Keratinocyte (primary cell): ENCODE results near the gene ZNF593OS. TPM values are rescaled to one million over a fixed set of nuclear protein-coding genes. Genes with fewer than 3 reads are reported as not detected.
A peak's percentile ranks its signal among the peaks of the same experiment; 100 is the strongest.

ENCODE experiments used
- DNase-seq: peaks from one replicate; pipeline ENCODE4 v3.0.0-alpha.2; 2011; ENCODE audit warnings: low read depth, missing footprints, low spot score
- FAIRE-seq: peaks from 2 replicates; lab custom pipeline; 2011; peaks lifted over from hg19 to GRCh38; lab: Jason Lieb, UNC
- H2AFZ ChIP-seq: 2 replicates; pipeline ENCODE4 v1.6.0; 2012; ENCODE audit warnings: low read length, control low read depth, inconsistent platforms; ENCODE audit not compliant: control insufficient read depth
- H3K27ac ChIP-seq: 2 replicates; pipeline ENCODE4 v1.5.1; 2011; ENCODE audit warnings: low read length; ENCODE audit not compliant: control insufficient read depth, insufficient read depth
- H3K27me3 ChIP-seq: 3 replicates; pipeline ENCODE4 v1.6.0; 2011; ENCODE audit warnings: low read length; ENCODE audit not compliant: control insufficient read depth, insufficient read depth; ENCODE audit errors: extremely low read depth
- H3K36me3 ChIP-seq, 2 experiments: 2 replicates in 1 of 2; 3 replicates in 1 of 2; pipeline ENCODE4 v1.5.1; 2011; ENCODE audit warnings: low read length in 2 of 2, mild to moderate bottlenecking in 1 of 2; ENCODE audit not compliant: control insufficient read depth in 2 of 2, insufficient read depth in 2 of 2; ENCODE audit errors: extremely low read depth in 1 of 2
- H3K4me1 ChIP-seq: 3 replicates; pipeline ENCODE4 v1.5.1; 2011; ENCODE audit warnings: low read length; ENCODE audit not compliant: control insufficient read depth, insufficient read depth; ENCODE audit errors: extremely low read depth
- H3K4me2 ChIP-seq: 3 replicates; pipeline ENCODE4 v1.6.0; 2011; ENCODE audit warnings: low read depth, low read length; ENCODE audit not compliant: control insufficient read depth, insufficient read depth; ENCODE audit errors: extremely low read depth
- H3K4me3 ChIP-seq, 3 experiments: fragments of 200-600 bp in 1 of 3; sonication (generic) in 1 of 3; 2 replicates in 2 of 3; 3 replicates in 1 of 3; pipeline ENCODE4 v1.5.1; 2011 to 2016; ENCODE audit warnings: low read length in 3 of 3, mild to moderate bottlenecking in 3 of 3, control low read depth in 2 of 3, inconsistent platforms in 1 of 3, low read depth in 1 of 3, mixed read lengths in 1 of 3, mixed run types in 1 of 3, moderate library complexity in 1 of 3; ENCODE audit not compliant: control insufficient read depth in 2 of 3, insufficient read depth in 2 of 3; ENCODE audit errors: extremely low read depth in 1 of 3
- H3K79me2 ChIP-seq: 2 replicates; pipeline ENCODE4 v1.6.0; 2012; ENCODE audit warnings: low read length; ENCODE audit not compliant: control insufficient read depth, insufficient read depth
- H3K9ac ChIP-seq: 3 replicates; pipeline ENCODE4 v1.6.0; 2011; ENCODE audit warnings: low read length; ENCODE audit not compliant: control insufficient read depth, insufficient read depth; ENCODE audit errors: extremely low read depth
- H3K9me1 ChIP-seq: 3 replicates; pipeline ENCODE4 v1.6.0; 2011; ENCODE audit warnings: low read length; ENCODE audit not compliant: control insufficient read depth, insufficient read depth; ENCODE audit errors: extremely low read depth
- H3K9me3 ChIP-seq: 2 replicates; pipeline ENCODE4 v1.5.1; 2012; ENCODE audit warnings: low read depth, low read length; ENCODE audit not compliant: control insufficient read depth
- H4K20me1 ChIP-seq: 3 replicates; pipeline ENCODE4 v1.6.0; 2011; ENCODE audit warnings: low read length; ENCODE audit not compliant: control insufficient read depth, insufficient read depth; ENCODE audit errors: extremely low read depth
- EZH2 ChIP-seq: IDR thresholded peaks from one replicate; pipeline ENCODE4 v1.6.1; 2012; ENCODE audit warnings: inconsistent platforms, mild to moderate bottlenecking, low read length, moderate library complexity
- dilution Hi-C: fragments of 300-500 bp; cut with MboI; formaldehyde crosslinking; loops from one replicate; pipeline ENCODE4 v1.7.0; 2020; ENCODE audit warnings: low sequenced_read_pairs; ENCODE audit not compliant: extremely low pct_ligation_motif_present
- polyA plus RNA-seq, 5 experiments: library from polyadenylated mRNA; depleted of rRNA in 3 of 5; stranded (reverse) in 3 of 5; stranded (forward) in 1 of 5; unstranded in 1 of 5; fragments of >200 nt; gene quantifications; 1 replicate in 1 of 5; 2 replicates in 3 of 5; 3 replicates in 1 of 5; pipeline versions ENCODE4 v1.2.1 to v1.2.3, GENCODE V29; 2011 to 2012; ENCODE audit warnings: missing spikeins in 2 of 5, low read depth in 1 of 5, low replicate concordance in 1 of 5
- TF ChIP-seq, protein P1 (sequence below), 3 experiments: IDR thresholded peaks in 1 of 3; conservative IDR thresholded peaks in 1 of 3; optimal IDR thresholded peaks in 1 of 3; 2 replicates in 2 of 3; 3 replicates in 1 of 3; pipeline versions ENCODE3 to v1.5.1; 2011; ENCODE audit warnings: low read length in 3 of 3, mild to moderate bottlenecking in 3 of 3, moderate library complexity in 2 of 3, control low read depth in 1 of 3, inconsistent platforms in 1 of 3; ENCODE audit not compliant: insufficient read depth in 2 of 3; ENCODE audit errors: extremely low read depth in 1 of 3

ZNF593OS gene
- polyA plus RNA-seq, 1 donor (not counting 4 experiments of a cell fraction or from before 2014, with no cell fraction given), result not detected

DNA sequence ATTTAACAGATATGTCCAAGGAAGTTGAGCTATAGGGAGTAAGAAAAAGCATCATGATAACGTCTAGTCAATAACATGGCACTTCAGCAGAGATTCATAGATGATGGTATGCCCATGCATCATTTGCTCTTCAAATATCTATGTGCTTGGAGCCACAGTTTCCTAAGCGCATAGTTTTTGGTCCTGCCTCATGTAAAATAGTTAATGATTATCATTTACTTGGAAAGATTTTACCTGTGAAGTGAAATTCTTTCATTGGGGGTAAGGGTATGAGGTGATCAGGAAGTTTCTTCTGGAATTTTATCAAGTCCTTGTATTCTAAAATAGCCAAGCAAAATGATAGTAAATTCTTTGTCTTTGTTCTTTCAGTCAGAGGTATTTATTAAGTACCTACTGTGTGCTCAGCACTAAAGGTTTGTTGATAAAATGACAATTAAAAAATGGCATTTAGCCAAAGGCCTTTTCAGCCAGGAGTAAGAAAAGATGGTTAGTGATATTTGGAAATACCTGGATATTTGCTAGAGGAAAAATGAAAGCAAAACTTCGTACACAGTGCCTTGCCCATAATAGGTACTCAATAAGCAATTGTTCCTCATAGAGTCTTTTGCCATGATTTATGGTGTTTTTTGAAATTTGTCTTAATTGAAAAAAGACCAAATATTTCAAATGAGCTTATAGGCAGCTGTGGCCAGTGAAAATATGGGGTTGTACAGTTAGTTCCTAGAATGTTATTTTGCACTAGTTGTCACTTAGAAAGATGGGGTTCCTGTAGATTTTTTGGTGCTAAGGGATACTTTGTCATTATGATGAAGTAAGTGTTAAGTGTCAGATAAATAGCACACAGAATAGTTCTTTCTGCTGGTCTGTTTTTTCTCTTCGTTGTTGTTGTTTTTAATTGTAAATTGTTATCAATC is 47.0 kb downstream of the ZNF593OS start:
- dilution Hi-C loops, result no loop called here
- no peaks in the 10 kb centered on the region for H4K20me1 ChIP-seq
- no peaks in the 10 kb centered on the region for H3K79me2 ChIP-seq
- H3K9me3 ChIP-seq, result no peaks in the 10 kb centered on the region
- H3K4me3 ChIP-seq, result peak overlapping the region in 2 of 3 experiments; percentile 9 to 31
- TF ChIP-seq, protein P1, sequence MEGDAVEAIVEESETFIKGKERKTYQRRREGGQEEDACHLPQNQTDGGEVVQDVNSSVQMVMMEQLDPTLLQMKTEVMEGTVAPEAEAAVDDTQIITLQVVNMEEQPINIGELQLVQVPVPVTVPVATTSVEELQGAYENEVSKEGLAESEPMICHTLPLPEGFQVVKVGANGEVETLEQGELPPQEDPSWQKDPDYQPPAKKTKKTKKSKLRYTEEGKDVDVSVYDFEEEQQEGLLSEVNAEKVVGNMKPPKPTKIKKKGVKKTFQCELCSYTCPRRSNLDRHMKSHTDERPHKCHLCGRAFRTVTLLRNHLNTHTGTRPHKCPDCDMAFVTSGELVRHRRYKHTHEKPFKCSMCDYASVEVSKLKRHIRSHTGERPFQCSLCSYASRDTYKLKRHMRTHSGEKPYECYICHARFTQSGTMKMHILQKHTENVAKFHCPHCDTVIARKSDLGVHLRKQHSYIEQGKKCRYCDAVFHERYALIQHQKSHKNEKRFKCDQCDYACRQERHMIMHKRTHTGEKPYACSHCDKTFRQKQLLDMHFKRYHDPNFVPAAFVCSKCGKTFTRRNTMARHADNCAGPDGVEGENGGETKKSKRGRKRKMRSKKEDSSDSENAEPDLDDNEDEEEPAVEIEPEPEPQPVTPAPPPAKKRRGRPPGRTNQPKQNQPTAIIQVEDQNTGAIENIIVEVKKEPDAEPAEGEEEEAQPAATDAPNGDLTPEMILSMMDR (optimal IDR thresholded peaks at IDR 0.05 in 1 of 3, IDR thresholded peaks at IDR 0.05 in 1 of 3, conservative IDR thresholded peaks at IDR 0.05 in 1 of 3; ENCODE audit: extremely low read depth in 1 of 3, insufficient read depth in 2 of 3, low read length in 3 of 3), result no peak
- no peak for TF ChIP-seq EZH2
- H3K27me3 ChIP-seq, result no peaks in the 10 kb centered on the region
- FAIRE-seq (no peak), DNase-seq (no peak)
- peak overlapping the region; percentile 72 for H3K4me2 ChIP-seq
- H3K27ac ChIP-seq, result peak overlapping the region; percentile 71
- peaks cover 36% of the 10 kb centered on the region for H3K4me1 ChIP-seq
- no peak overlapping the region for H2AFZ ChIP-seq
- no peak overlapping the region for H3K9ac ChIP-seq
- no peaks in the 10 kb centered on the region for H3K9me1 ChIP-seq
- no peaks in the 10 kb centered on the region for H3K36me3 ChIP-seq

DNA sequence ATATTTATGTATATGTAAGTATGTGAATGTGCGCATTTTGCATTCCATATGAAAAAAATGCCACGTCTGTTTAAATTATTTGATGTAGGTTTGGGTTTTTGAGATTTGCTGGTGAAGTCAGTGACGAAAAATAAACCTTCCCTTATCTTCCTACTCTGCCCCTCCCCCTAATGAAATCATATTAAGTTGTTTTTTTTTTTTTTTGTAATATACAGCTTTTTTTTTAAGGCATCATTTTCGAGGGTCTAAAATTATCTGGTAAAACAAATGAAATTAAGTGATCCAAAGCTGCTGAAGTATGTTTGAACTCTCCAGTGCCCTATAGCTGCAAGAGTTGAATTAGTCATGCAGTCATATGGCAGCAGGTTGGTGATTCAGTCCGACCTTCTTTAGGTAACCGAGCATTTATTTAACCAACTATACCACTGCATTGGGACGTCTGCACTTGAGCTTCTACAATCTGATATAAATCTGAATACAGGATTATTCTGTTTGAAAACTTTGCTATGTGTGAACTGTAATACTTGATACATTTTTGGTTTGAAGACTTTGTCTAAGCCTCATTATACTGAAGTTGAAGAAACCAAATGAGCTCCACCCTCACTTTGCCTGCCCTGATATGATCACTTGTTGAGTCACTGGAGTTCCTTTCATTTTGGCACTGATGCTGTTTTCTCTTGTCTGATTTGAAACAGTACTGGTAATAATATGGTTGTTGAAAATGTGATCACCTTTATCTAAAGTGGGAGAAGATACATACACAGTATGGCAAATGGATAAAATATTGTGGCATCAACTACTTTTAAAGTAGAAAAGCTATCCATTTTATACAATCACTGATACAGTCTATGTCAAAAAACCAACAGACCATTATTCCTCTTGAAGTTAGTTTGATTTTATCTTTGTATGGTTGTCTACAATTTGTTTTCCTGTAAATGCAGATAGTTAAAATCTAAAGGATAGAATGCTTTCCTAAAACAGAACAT is 48.4 kb downstream of the ZNF593OS start:
- Histone ChIP-seq H3K9me1 (no peaks in the 10 kb centered on the region), H3K36me3 (no peaks in the 10 kb centered on the region), H3K9ac (no peak overlapping the region), H3K4me1 (peaks cover 36% of the 10 kb centered on the region), H3K9me3 (no peaks in the 10 kb centered on the region), H2AFZ (peak overlapping the region; percentile 5), H3K27me3 (no peaks in the 10 kb centered on the region), H3K27ac (peak overlapping the region; percentile 71), H4K20me1 (no peaks in the 10 kb centered on the region), H3K4me3 (peak overlapping the region in 2 of 3 experiments; percentile 11 to 50), H3K79me2 (no peaks in the 10 kb centered on the region), H3K4me2 (peak overlapping the region; percentile 58)
- DNase-seq (no peak), FAIRE-seq (peak; percentile 95)
- no peak for TF ChIP-seq EZH2
- TF ChIP-seq, protein P1 (optimal IDR thresholded peaks at IDR 0.05 in 1 of 3, IDR thresholded peaks at IDR 0.05 in 1 of 3, conservative IDR thresholded peaks at IDR 0.05 in 1 of 3; ENCODE audit: extremely low read depth in 1 of 3, insufficient read depth in 2 of 3, low read length in 3 of 3), result no peak
- dilution Hi-C loops, result no loop called here
